Stomach smooth muscle (tissue), 2 donors: Measurements from ENCODE around the gene RCL1.
A peak's percentile ranks its signal among the peaks of the same experiment; 100 is the strongest.
"Not testable (repeated sequence)": the region's sequence is repeated elsewhere in the genome, so short reads cannot be mapped to it uniquely, and the experiment has no call there.

Experiments used
- H3K27ac ChIP-seq: one replicate; pipeline ENCODE4 v1.7.0; 2013; ENCODE audit warnings: mild to moderate bottlenecking, low read length, inconsistent platforms
- H3K27me3 ChIP-seq, 2 donors: one replicate each; pipeline ENCODE4 v1.7.0; 2013; ENCODE audit warnings: low read length in 2 of 2; ENCODE audit not compliant: insufficient read depth in 2 of 2, control insufficient read depth in 1 of 2
- H3K36me3 ChIP-seq, 2 donors: one replicate each; pipeline ENCODE4 v1.7.0; 2013; ENCODE audit warnings: low read length in 2 of 2; ENCODE audit not compliant: control insufficient read depth in 2 of 2, insufficient read depth in 2 of 2
- H3K4me1 ChIP-seq: one replicate; pipeline ENCODE4 v1.7.0; 2013; ENCODE audit warnings: low read length; ENCODE audit not compliant: control insufficient read depth, insufficient read depth
- H3K4me3 ChIP-seq, 2 donors: one replicate each; pipeline ENCODE4 v1.7.0; 2013; ENCODE audit warnings: low read length in 2 of 2
- H3K9ac ChIP-seq, 2 donors: one replicate each; pipeline ENCODE4 v1.7.0; 2013; ENCODE audit warnings: low read length in 2 of 2, mild to moderate bottlenecking in 1 of 2
- H3K9me3 ChIP-seq, 2 donors: one replicate each; pipeline ENCODE4 v1.7.0; 2013; ENCODE audit warnings: low read length in 2 of 2; ENCODE audit not compliant: control insufficient read depth in 2 of 2
- donor health status: healthy.
- donor health status: Pancreatic carcinoma.

Gene RCL1

GRCh38 chr9:4792572-4793458 lies at the start of gene RCL1:
Gene RCL1 (plus strand): TSS chr9:4792944. CDS start chr9:4793092, 148 bp downstream.
- peak within 1 kb of the TSS; percentile 74 to 93 for H3K4me3 ChIP-seq
- peak within 1 kb of the TSS; percentile 66 for H3K27ac ChIP-seq
- peaks cover 13% of the 10 kb centered on the region for H3K4me1 ChIP-seq
- H3K9me3 ChIP-seq = no peaks in the 10 kb centered on the region
- H3K27me3 ChIP-seq = no peaks in the 10 kb centered on the region
- no peaks in the 10 kb centered on the region for H3K36me3 ChIP-seq
- peak within 1 kb of the TSS; percentile 72 for H3K9ac ChIP-seq

- Histone ChIP-seq H3K27ac (no peak overlapping the region), H3K4me3 (no peak overlapping the region), H3K36me3 (no peaks in the 10 kb centered on the region), H3K9me3 (no peaks in the 10 kb centered on the region), H3K9ac (no peak overlapping the region), H3K27me3 (no peaks in the 10 kb centered on the region), H3K4me1 (peaks cover 18% of the 10 kb centered on the region)
Measured at GRCh38 chr9:4743131-4743875, 49.4 kb upstream of the RCL1 start.

- Histone ChIP-seq H3K9ac (no peak overlapping the region), H3K27ac (no peak overlapping the region), H3K4me3 (no peak overlapping the region), H3K27me3 (no peaks in the 10 kb centered on the region), H3K9me3 (no peaks in the 10 kb centered on the region), H3K4me1 (peaks cover 8% of the 10 kb centered on the region), H3K36me3 (no peaks in the 10 kb centered on the region)
Measured at GRCh38 chr9:4746278-4747030, 46.3 kb upstream of the RCL1 start.

- Histone ChIP-seq H3K36me3 (no peaks in the 10 kb centered on the region), H3K9ac (no peak overlapping the region), H3K27ac (no peak overlapping the region), H3K4me1 (no peaks in the 10 kb centered on the region), H3K9me3 (no peaks in the 10 kb centered on the region), H3K4me3 (no peak overlapping the region), H3K27me3 (no peaks in the 10 kb centered on the region)
Measured at GRCh38 chr9:4748612-4749011, 44.1 kb upstream of the RCL1 start.

GRCh38 chr9:4750023-4750673 lies 42.6 kb upstream of the RCL1 start:
- Histone ChIP-seq H3K27me3 (no peaks in the 10 kb centered on the region), H3K9ac (no peak overlapping the region), H3K4me3 (no peak overlapping the region), H3K9me3 (no peaks in the 10 kb centered on the region), H3K27ac (no peak overlapping the region), H3K4me1 (no peaks in the 10 kb centered on the region), H3K36me3 (no peaks in the 10 kb centered on the region)

GRCh38 chr9:4754530-4754929 lies 38.2 kb upstream of the RCL1 start:
- not testable (repeated sequence) for H3K36me3 ChIP-seq, H3K9ac ChIP-seq, H3K4me1 ChIP-seq, H3K27ac ChIP-seq, H3K4me3 ChIP-seq, H3K27me3 ChIP-seq, H3K9me3 ChIP-seq

GRCh38 chr9:4755026-4755609 lies 37.6 kb upstream of the RCL1 start:
- H3K9ac ChIP-seq = no peak overlapping the region

GRCh38 chr9:4756420-4756819 lies 36.3 kb upstream of the RCL1 start:
- H3K4me3 ChIP-seq = no peak overlapping the region
- no peaks in the 10 kb centered on the region for H3K36me3 ChIP-seq
- H3K27me3 ChIP-seq = no peaks in the 10 kb centered on the region
- H3K27ac ChIP-seq = no peak overlapping the region
- H3K9me3 ChIP-seq = no peaks in the 10 kb centered on the region
- no peak overlapping the region for H3K9ac ChIP-seq
- peaks cover 4% of the 10 kb centered on the region for H3K4me1 ChIP-seq

More at GRCh38 chr9:4755026-4755609, 37.6 kb upstream of the RCL1 start:
- H3K27me3 ChIP-seq = no peaks in the 10 kb centered on the region
- no peaks in the 10 kb centered on the region for H3K36me3 ChIP-seq
- H3K9me3 ChIP-seq = no peaks in the 10 kb centered on the region
- H3K4me3 ChIP-seq = no peak overlapping the region
- H3K4me1 ChIP-seq = peaks cover 4% of the 10 kb centered on the region
- H3K27ac ChIP-seq = no peak overlapping the region

GRCh38 chr9:4760122-4760521 lies 32.6 kb upstream of the RCL1 start:
- Histone ChIP-seq H3K27me3 (no peaks in the 10 kb centered on the region), H3K4me3 (no peak overlapping the region), H3K4me1 (peaks cover 10% of the 10 kb centered on the region), H3K9ac (no peak overlapping the region), H3K36me3 (no peaks in the 10 kb centered on the region), H3K27ac (no peak overlapping the region), H3K9me3 (no peaks in the 10 kb centered on the region)
